ENCODE results near the gene CPA3. TPM values are rescaled to one million over a fixed set of nuclear protein-coding genes. Genes with fewer than 3 reads are reported as not detected.

CPA3 gene
- total and polyA plus RNA-seq, 2 of the 13 experiments (the other 11 are each of a cell fraction or from before 2014, with no cell fraction given), result not detected

- no peak for TF ChIP-seq ZNF646 (CRISPR knock-in tag; IDR thresholded peaks at IDR 0.05)
- no peak for TF ChIP-seq DPF2 (CRISPR knock-in tag; IDR thresholded peaks at IDR 0.05; ENCODE audit: borderline replicate concordance, low read depth)
- no peak for TF ChIP-seq PAWR (CRISPR knock-in tag; IDR thresholded peaks at IDR 0.05; ENCODE audit: borderline replicate concordance)
- TF ChIP-seq, protein P1, sequence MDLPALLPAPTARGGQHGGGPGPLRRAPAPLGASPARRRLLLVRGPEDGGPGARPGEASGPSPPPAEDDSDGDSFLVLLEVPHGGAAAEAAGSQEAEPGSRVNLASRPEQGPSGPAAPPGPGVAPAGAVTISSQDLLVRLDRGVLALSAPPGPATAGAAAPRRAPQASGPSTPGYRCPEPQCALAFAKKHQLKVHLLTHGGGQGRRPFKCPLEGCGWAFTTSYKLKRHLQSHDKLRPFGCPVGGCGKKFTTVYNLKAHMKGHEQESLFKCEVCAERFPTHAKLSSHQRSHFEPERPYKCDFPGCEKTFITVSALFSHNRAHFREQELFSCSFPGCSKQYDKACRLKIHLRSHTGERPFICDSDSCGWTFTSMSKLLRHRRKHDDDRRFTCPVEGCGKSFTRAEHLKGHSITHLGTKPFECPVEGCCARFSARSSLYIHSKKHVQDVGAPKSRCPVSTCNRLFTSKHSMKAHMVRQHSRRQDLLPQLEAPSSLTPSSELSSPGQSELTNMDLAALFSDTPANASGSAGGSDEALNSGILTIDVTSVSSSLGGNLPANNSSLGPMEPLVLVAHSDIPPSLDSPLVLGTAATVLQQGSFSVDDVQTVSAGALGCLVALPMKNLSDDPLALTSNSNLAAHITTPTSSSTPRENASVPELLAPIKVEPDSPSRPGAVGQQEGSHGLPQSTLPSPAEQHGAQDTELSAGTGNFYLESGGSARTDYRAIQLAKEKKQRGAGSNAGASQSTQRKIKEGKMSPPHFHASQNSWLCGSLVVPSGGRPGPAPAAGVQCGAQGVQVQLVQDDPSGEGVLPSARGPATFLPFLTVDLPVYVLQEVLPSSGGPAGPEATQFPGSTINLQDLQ (CRISPR knock-in tag; IDR thresholded peaks at IDR 0.05), result no peak
- TF ChIP-seq CCAR2 (optimal IDR thresholded peaks at IDR 0.05; ENCODE audit: low read depth, low read length), result no peak
These were observed 13.0 kb downstream of the CPA3 start (continued) for GRCh38 chr3:148878095-148878494.

Data from HepG2 (cell line).